ENCODE results near the gene APOC3.

The APOC3 gene

DNA sequence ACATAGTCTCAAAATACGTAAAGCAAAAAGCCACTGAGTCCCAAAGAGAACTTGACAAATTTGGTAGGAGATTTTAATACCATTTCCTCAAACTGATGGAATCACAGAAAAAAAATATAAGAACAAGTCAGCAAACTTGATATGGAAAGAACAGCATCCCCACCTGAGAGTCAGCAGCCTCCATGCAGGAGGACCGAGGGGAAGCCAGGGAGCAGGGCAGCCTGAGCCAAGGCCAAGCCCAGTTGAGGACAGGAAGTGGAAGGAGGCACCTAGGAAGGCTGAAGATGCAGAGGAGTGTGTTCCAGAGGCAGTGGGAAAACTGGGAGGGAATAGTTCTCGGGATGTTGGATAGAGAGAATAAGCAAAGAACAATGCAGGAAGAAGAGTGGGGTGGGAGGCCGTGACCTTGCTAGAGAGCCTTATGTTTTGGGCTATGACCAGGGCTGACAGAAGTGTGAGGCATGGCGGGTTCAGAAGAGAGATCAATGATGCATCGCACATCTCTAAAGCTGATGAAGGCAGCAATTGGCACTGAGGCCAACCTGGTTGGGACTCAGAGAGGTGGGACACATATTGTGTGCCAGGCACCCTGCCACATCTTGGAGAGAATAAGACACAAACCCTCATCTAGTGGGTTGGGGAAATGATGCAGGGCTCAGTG lies 22.0 kb upstream of the APOC3 start:
- no peak for DNase-seq (ENCODE audit: low spot score)

DNA sequence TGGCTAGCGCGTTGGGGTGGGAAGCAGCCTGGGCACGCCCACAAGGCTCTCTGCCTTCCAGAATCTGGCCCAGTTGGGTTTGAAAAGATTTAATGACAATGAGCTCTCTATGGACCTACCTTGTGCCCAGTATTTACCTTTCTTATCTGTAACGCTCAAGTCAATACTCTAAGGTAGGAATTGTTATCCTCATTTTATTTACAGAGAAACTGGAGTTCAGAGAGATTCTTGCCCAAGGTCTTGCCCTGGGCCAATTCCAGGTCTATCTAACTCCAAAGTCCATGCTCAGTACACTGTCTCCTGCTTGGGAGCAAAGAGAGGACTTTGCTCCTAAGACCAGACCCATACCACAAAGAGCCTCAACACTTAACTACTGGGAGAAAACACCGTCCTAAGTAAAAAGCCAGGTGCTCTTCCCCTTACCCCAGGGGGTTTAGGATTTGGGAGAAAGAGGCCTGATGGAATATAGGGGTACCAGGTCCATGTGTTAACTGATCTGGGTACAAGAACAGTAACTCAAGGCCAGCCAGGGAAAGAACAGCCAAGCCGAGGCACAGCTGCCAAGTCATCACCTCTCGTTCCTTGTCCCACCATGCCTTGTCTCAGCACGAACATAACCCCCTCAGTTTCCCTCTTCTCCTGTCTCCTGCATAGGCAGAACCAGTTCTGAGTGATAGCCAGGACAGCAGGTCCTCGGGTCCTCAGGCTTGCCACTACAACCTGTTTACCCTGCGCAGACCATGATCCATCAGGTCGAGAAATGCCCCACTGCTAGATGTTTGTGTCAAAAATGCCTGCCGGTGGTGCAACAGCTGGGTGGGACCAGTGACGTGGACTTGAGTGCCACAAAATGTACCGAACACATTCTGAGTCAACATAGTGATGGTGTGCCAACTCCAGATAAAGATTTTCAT lies 21.2 kb upstream of the APOC3 start:
- DNase-seq (ENCODE audit: low spot score) = peak; percentile 62

DNA sequence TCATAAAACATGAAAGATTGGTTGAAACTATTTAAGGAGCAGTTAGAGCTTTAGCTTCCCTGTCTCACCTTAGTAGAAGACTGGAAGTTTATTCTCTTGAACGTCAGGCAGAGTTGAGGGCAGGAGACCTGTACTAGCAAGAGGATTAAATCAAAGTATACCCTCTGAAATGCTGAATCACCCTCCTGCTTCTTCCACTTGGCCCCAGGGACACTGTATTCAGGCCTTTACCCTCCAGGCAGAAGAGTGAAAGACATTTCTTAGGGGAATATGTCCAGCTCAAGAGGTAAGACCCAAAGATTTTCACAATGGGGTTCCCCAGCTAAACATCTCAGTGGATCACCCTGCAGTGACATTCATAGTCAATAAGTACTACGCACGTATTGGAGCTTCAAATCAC lies 18.5 kb upstream of the APOC3 start:
- no peak for DNase-seq (ENCODE audit: low spot score)

DNA sequence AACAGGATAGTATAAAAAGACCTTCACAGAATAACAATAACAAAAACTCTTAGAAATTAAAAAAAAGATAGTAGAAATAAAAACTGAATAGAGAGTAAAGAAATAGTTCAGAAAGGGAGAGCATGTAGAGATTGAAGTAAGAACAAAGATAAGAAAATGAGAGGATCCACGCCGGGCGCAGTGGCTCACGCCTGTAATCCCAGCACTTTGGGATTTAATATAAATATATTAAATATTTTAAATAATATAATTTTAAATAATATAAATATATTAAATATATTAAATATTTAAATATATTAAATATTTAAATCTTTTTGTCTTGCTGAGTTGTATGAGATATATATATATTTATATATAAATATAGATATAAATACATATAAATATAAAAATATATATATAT lies 17.6 kb upstream of the APOC3 start:
- no peak for DNase-seq (ENCODE audit: low spot score)

DNA sequence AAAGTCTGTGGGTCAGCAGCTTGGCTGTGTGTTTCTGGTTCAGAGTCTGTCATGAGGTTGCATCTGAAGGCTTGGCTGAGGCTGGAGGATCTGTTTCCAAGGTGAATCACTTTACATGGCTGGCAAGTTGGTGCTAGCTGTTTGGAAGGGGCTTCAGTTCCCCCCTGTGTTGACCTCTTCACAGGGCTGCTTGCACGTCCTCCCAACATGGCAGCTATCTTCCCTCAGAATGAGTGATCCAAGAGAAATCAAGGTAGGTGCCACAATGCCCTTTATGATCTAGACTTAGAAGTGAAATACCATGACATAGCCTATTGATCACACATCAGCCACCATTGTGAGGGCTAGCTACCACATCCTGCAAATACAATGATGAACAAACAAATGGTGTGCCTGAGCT lies 16.5 kb upstream of the APOC3 start:
- DNase-seq (ENCODE audit: low spot score) = no peak

DNA sequence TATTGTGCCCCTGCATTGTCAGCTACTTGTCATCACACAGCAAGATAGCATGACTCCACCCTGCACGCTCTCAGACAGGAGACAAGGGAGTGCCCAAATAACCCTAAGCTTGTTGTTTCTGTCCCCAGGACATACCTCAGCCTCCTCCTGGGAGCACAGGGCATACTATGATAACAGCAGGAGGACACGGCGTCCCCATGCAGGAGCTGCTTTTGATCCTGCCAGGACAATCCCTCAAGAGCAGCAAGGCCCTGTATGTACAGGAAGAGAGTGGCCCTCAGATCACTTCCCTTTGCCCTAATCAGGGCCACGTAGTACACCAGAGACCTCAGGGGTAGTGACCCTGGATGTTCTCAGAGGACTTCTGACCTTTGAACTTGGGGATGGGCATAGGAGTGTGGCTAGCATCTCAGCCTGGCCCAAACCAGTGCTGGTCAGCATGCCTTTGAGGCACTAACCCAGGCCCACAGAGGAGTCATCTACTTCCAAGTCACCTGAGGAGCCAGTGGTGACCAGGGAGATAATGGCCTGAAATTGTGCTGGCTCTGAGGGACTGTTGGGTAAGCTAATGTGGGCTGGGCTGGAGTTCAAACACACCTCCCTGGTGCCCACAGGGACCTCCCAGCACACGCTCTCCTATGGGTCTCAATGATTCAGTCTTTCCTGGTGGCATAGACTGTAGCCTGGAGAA lies 15.8 kb upstream of the APOC3 start:
- DNase-seq (ENCODE audit: low spot score) = no peak

DNA sequence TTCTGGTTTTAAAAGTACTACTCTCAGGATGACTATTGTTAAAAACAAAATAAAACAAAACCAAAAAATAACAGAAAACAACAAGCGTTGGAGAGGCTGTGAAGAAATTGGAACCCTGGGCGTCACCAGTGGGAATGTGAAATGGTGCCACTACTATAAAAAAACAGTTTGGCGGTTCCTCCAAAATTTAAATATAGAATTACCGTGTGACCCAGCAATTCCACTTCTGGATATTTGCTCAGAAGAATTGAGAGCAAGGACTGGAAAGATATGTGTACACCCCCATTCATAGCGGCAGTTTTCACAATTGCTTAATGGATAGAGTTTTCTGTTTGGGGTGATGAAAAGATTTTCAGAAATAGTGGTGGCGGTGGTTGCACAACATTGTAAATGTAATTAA lies 15.2 kb upstream of the APOC3 start:
- DNase-seq (ENCODE audit: low spot score) = no peak

DNA sequence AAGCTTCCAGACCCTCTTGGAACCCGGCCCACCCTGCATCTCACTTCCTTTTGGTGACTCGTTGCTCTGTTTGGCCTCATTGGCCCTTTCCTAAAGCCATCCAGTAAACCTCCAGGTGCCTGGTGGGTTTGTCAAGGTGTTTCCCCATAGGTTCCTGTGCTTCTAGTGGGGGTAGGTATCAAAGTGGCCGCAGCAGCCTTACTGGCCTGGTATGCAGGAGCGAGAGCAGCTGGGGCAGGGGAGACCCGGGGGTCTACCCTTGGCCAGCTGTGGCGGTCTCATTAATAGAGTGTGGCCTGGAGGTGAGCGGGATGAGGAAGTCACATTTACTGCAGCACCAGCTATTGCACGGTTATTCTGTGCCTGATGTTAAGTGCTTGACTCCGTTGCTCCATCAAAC lies 10.7 kb upstream of the APOC3 start:
- no peak for DNase-seq (ENCODE audit: low spot score)

DNA sequence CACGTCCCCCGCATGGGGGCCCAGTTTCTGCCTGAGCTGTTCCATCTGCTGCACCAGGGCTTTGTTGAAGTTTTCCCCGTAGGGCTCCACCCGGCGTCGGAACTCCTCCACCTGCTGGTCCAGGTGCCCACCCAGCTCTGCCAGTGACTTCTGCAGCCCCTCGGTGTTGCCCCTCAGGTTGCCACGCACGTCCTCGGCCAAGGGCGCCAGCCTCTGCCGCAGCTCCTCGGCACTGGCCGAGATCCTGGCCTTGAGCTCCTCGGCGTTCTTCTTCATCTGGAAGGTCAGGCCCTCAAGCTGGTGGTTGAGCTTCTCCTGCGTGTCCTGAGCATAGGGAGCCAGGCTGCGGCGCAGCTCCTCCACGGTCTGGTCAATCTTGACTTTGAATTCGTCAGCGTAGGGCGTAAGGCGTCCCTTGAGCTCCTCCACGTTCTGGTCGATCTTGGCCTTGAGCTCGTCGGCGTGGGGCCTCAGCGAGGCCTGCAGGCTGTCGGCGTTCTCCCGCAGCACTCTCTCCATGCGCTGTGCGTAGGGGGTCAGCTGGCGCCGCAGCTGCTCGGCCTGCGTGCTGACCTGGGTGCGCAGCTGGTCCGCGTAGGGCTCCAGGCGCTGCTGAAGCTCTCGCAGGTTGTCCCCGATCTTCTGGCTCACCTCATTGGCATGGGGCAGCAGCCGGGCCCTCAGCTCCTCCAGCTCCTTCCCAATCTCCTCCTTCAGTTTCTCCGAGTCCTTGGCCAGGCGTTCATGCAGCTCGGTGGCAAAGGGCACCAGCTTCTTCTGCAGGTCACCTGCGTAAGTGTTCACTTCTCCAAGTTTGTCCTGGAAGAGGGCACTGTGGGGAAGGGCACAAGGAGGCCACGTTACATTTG lies 8.4 kb upstream of the APOC3 start:
- no peak for DNase-seq (ENCODE audit: low spot score)

DNA sequence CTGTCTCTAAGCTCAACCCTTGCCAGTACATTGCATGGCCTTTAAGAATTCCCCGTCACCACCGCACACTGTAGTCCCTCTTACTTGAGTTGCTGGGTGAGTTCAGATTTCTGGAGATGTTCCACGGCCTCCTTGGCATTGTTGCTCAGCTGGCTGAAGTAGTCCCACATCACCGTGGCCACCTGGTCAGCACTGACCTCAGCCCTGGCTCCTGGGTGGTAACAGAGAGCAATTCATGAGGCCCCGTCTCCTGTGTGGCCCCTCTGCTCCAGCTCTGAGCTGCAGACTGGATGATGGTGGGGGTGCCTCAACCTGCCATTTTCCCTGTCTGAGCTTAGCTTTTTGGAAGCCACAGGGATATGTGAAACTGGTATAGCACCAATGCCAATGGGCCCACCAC lies 7.1 kb upstream of the APOC3 start:
- no peak for DNase-seq (ENCODE audit: low spot score)

DNA sequence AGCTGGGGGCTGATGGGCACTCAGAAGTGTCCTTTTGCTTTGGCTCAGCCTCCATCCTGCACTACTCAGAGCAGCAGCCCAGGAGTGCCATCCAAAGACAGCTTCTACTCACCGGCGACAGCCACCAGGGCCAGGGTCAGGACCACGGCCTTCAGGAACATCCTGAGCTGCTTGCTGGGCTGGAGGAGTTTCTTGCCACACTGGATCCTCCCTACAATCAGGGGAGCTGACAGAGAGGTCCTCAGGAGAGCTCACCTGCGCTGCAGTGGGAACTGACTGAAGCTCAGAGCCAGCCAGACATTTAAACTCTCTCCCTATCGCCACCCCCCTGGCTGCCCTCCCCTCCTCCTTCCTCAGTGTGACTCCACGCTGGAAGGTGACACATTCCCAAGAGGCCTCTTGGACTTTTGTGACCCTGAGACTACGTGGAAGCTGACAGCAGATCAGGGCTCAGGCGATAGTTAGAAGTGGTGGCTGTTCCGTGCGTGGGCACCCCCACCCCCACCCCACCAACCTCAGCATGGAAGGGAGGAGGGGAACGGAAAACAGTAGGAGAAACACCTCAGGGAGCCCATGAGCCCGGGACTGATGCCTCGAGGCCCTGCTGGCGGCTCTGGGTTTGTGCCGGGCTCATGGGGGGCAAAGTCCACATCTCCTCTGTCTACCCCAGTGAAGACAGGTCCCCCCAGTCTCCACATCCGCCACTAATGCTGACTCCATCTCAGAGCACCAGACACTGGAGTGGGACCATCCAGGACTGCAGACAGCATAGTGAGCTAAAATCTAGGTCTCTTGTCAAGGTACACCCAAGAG lies 6.5 kb upstream of the APOC3 start, which contains the start of gene APOA4:
TSS of gene APOA4 (minus strand) at position 274 of the 813 bp plus-strand sequence. CDS start at position 161, 113 bp downstream.
- DNase-seq (ENCODE audit: low spot score) = no peak

DNA sequence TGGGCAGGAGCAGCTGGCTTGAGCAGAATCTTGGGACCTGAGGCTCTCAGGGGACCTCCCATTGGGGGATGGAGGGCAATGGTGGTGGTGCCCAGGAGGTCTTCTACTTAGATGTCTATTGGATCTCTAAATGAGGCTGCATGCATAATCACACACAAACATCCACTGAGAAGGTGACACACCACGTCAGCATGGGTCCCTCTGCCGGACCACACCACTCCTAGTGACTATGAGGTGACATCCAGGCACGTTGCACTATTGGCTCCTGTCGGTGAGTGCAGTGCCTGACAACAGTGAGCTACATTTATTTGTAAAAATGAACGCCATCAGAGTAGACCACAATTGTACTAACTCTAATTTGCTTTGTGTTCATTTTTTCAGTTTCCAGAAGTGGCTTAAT lies 4.3 kb upstream of the APOC3 start:
- DNase-seq (ENCODE audit: low spot score) = no peak

DNA sequence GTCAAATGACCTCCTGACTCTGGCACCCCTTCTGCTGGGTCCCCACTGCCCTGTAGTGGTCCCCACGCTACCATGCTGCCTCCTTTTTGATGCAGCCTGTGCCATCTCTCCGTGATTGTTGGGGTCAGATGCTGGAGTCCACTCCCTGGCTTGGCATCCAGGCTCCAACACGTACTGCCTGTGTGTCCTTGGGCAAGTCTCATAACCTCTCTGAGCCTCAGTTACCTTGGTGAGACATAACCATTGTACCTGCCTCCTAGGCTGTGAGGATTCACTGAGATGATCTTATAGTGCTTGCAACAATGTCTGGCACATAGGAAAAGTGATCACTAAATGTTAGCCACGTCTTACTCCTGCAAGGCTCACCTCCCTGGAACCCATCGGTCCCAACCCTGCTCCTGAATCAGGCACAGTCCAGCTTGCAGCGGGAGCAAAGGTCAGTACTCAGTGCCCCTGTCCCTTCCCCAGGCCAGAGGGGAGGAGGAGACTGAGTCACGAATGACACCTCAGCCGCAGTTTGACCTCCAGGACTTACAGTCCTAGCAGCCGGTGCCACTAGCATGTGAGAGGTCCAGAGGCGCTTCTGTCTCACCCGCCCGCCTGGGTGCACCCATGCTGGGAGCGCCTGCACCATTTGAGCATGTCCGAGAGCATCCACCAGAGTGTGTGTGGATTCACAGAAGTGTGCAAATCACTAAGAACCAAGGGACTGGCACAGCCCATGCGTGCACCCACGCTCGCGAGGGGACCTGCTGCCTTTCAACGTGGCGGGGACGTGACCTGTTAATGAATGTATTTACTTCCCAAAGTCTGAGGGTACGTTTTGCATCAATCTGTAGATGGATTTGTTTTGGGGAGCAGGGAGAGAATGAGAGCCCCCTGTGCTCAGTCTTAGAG lies 3.6 kb upstream of the APOC3 start:
- no peak for DNase-seq (ENCODE audit: low spot score)

DNA sequence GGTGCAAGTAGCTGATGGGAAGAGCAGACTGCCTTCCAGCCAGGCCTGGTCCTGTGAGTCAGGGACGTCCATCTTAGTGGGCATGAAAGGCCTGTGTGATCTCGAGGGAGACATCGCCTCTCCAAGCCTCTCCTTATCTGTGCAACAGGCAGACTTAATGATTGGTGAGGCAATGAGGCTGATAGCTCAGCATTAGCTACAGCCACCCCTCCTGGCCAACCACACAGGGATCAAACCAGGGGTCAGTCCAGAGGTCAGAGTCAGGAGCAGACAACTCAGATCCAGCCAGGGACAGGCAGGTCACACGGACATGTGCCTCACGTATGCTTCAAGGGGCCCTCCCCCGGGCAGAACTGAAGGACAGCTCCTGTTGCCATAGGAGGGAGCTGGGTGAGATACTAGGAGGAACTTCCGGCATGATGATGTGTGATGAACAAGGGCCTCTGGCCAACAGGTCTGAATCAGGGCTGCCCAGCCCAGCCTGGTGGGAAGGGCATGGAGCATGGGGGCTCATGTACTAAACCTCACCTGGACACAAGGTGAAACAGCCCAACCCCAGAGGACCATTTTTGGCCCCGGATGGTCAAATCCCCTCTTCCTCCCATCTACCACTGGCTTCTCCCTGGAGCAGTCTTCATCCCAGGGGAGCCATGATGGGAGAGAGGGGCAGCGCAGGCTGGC lies 2.8 kb upstream of the APOC3 start:
- DNase-seq (ENCODE audit: low spot score) = no peak

DNA sequence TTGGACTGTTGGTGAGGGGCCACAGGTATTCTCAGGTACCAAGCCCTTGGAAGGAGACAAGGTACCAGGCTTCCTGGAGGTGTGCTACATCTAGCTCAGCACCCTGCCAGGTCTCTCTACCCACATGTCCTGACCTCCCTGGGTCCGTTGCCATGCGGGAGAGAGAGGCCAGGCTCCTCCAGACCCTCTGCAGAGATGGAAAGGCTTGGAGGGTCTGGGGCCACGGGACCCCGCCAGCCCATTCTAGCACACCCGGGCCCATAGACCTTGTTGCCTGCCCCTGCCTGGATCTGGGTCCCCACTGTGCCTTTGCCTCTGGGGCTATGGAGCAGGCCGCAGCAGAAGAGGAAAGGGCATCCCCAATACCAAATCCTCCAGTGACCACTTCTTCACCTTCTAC lies 2.2 kb upstream of the APOC3 start:
- DNase-seq (ENCODE audit: low spot score) = no peak

DNA sequence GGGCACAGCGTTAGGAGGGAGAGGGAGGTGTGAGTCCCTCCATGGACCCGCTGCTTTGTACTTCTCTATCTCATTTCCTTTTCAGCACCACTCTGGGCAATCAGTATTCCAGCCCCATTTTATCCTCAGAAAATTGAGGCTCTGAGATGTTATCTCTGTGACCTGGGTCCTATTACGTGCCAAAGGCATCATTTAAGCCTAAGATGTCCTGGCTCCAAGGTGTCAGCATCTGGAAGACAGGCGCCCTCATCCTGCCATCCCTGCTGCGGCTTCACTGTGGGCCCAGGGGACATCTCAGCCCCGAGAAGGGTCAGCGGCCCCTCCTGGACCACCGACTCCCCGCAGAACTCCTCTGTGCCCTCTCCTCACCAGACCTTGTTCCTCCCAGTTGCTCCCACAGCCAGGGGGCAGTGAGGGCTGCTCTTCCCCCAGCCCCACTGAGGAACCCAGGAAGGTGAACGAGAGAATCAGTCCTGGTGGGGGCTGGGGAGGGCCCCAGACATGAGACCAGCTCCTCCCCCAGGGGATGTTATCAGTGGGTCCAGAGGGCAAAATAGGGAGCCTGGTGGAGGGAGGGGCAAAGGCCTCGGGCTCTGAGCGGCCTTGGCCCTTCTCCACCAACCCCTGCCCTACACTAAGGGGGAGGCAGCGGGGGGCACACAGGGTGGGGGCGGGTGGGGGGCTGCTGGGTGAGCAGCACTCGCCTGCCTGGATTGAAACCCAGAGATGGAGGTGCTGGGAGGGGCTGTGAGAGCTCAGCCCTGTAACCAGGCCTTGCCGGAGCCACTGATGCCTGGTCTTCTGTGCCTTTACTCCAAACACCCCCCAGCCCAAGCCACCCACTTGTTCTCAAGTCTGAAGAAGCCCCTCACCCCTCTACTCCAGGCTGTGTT lies 829 bp upstream of the APOC3 start:
- DNase-seq (ENCODE audit: low spot score) = no peak

DNA sequence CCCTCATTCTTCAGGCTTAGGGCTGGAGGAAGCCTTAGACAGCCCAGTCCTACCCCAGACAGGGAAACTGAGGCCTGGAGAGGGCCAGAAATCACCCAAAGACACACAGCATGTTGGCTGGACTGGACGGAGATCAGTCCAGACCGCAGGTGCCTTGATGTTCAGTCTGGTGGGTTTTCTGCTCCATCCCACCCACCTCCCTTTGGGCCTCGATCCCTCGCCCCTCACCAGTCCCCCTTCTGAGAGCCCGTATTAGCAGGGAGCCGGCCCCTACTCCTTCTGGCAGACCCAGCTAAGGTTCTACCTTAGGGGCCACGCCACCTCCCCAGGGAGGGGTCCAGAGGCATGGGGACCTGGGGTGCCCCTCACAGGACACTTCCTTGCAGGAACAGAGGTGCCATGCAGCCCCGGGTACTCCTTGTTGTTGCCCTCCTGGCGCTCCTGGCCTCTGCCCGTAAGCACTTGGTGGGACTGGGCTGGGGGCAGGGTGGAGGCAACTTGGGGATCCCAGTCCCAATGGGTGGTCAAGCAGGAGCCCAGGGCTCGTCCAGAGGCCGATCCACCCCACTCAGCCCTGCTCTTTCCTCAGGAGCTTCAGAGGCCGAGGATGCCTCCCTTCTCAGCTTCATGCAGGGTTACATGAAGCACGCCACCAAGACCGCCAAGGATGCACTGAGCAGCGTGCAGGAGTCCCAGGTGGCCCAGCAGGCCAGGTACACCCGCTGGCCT lies 641 bp downstream of the APOC3 start:
- no peak for DNase-seq (ENCODE audit: low spot score)
